ENCODE results near the gene POU6F1.
"Not testable (repeated sequence)": the region's sequence is repeated elsewhere in the genome, so short reads cannot be mapped to it uniquely, and the experiment has no call there.

Gene POU6F1, protein sequence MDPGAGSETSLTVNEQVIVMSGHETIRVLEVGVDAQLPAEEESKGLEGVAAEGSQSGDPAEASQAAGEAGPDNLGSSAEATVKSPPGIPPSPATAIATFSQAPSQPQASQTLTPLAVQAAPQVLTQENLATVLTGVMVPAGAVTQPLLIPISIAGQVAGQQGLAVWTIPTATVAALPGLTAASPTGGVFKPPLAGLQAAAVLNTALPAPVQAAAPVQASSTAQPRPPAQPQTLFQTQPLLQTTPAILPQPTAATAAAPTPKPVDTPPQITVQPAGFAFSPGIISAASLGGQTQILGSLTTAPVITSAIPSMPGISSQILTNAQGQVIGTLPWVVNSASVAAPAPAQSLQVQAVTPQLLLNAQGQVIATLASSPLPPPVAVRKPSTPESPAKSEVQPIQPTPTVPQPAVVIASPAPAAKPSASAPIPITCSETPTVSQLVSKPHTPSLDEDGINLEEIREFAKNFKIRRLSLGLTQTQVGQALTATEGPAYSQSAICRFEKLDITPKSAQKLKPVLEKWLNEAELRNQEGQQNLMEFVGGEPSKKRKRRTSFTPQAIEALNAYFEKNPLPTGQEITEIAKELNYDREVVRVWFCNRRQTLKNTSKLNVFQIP

DNA sequence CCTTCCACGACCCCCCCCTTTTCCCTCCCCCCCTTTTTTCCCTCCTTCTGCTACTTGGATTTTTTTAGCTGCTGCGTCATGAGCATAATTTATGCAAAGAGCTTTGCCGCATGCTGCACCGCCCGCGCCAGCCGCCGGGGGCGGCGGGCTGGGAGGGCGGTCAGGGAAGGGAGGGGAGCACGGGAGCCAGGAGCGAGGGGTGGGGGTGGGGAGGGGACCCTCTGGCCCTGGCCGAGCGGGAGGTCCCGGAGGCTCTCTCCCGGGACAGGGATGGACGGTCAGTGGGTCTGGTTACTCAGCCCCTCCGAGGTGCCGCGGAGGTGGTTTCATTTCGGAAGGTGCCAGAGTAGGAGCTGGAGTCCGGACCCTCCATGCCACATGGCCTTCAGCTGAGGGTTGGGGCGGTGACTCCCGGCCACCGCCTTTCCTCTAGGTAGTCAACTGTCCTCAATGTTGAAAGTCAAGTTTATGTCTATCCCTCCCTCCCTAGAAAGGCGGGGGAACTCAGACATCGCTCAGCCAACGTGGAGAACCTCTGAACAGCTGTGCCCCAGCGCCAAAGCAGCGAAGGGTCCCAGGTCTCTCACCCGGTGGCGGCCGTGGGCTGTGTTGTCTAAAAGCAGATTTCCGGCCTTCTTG lies at the start of gene POU6F1:
Gene POU6F1 (minus strand): TSS at position 95 of the 639 bp plus-strand sequence. CDS start 11,226 bp downstream, outside the sequence.
- peak; percentile 91 for DNase-seq (ENCODE audit: low spot score)

DNA sequence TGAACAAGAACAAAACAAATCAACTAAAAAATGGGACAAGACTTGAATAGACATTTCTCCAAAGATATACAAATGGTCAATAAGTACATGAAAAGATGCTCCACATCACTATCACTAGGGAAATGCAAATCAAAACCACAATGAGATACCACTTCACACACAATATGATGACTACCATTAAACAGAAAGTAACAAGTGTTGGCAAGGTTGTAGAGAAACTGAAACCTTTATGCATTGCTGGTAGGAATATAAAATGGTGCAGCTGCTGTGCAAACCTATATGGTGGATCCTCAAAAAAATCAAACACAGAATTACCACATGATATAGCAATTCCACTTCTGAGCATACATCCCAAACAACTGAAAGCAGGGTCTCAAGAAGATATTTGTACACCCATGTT lies 47.2 kb upstream of the POU6F1 start:
- no peak for DNase-seq (ENCODE audit: low spot score)

DNA sequence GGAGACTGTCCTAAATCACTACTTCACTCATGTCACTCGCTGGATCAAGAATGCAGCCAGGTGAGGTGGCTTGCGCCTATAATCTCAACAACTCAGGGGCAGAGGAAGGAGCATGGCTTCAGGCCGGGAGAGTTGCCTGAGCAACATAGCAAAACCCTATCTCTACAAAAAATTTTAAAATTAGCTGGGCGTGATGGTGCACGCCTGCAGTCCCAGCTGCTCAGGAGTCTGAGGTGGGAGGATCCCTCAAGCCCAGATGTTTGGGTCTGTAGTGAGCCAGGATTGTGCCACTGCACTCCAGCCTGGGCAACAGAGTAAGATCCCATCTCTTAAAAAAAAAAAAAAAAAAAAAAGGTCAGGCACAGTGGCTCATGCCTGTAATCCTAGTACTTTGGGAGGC lies 46.4 kb upstream of the POU6F1 start:
- no peak for DNase-seq (ENCODE audit: low spot score)

DNA sequence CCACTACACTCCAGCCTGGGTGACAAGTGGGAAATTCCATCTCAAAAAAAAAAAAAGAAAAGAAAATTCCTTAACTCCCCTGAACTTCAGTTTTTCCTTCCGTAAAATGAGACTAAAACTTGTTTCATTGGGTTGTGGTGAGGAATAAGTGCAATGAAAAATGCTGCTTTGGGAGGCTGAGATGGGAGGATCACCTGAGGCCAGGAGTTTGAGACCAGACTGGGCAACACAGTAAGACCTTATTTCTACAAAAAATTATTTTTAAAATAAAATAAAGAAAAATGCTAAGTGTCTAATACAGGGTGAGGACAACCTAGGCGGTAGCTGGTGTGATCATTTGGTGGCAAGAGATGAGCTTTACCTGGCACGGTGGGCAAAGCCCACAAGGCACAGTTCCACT lies 45.5 kb upstream of the POU6F1 start:
- DNase-seq (ENCODE audit: low spot score) = no peak

DNA sequence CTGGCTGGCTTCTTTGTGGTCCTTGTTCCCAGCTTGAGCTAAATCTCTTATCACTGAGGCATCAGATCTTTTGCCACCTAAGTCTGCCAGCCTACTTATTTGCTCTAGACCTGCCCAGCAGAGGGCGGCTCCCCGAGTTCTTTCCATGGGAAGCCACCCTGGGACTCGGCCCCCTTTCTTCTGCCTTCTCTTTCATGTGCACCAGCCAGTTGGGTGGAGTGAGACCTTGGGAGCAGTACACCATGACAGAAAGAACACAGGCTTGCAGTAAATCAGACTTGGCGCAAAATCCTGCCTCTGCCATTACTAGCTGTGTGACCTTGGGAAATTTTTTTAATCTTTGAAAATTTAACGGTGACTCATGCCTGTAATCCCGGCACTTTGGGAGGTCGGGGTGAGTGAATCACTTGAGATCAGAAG lies 44.9 kb upstream of the POU6F1 start:
- peak; percentile 71 for DNase-seq (ENCODE audit: low spot score)

DNA sequence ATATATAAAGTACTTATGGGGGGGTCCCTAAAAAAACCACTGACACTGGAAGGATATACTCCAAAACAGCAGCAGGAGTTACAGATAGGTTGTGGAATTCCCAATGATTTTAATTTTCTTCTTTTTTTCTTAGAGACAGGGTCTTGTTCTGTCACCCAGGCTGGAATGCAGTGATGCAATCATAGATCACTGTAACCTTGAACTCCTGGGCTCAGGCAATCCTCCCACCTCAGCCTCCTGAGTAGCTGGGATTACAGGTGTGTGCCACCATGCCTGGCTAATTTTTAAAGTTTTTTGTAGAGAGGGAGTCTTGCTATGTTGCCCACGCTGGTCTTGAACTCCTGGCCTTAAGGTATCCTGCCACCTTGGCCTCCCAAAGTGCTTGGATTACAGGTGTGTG lies 41.7 kb upstream of the POU6F1 start:
- not testable (repeated sequence) for DNase-seq (ENCODE audit: low spot score)

DNA sequence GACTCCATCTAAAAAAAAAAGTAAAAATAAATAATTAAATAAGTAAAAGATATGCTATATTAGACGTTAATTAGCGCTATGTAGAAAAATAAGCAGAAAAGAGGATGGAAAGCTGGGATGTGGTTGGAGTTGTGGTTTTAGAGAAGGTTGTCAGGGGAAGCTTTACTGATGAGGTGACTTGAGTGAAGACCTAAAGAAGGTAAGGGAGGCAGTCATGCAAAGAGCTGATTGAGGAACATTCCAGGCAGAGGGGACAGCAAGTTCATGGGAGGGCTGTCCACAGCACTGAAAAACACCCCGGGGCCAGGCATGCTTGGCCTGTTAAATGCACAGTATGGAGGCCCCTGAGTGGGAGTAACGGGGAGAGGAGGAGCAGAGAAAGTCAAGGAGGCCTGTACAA lies 36.7 kb upstream of the POU6F1 start:
- DNase-seq (ENCODE audit: low spot score) = no peak

DNA sequence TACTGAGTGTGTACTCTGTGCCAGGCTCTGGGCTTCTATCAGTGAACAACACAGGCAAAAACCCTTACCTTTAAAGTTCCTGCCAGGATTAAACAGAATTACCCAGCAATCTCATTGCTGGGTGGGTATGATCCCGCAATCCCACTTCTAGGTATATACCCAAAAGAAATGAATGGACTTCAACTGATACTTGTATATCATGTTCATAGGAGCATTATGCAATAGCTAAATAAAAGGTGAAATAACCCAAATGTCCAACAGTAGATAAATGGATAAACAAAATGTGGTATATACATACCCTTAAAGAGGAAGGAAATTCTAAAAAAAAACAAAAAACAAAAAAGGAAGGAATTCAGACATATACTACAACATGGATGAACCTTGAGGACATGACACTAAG lies 35.4 kb upstream of the POU6F1 start:
- DNase-seq (ENCODE audit: low spot score) = no peak

DNA sequence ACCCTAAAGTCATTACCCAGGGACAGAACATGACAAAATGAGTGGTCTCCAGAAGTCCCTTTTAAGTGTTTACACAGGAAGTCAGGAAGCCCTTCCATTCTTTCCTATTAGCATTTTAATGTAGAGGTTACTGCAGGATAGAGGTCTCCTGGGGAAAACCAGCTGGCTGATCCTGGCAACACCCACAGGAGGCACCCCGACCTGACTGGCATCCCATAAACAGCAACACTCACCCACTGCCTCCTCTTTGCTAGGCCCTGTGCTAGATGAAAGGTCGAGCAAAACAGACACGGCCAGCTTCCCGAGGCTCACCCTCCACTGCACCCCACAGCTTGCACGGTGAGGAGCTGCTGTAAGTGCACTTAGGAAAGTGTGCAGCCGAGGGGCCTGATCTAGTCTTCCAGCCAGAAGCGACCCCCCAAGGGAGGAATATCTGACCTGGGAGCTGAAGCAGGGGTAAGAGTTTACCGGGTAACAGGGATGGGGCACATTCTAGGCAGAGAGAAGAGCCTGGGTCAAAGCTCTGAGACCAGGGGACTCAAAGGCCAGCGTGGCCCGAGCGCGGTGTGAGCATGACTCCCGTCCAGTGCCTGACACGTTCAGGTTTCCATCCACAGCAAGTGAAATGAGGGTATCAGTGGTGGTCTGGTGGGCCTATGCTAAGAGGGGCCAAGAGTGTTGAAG lies 29.8 kb upstream of the POU6F1 start:
- no peak for DNase-seq (ENCODE audit: low spot score)

DNA sequence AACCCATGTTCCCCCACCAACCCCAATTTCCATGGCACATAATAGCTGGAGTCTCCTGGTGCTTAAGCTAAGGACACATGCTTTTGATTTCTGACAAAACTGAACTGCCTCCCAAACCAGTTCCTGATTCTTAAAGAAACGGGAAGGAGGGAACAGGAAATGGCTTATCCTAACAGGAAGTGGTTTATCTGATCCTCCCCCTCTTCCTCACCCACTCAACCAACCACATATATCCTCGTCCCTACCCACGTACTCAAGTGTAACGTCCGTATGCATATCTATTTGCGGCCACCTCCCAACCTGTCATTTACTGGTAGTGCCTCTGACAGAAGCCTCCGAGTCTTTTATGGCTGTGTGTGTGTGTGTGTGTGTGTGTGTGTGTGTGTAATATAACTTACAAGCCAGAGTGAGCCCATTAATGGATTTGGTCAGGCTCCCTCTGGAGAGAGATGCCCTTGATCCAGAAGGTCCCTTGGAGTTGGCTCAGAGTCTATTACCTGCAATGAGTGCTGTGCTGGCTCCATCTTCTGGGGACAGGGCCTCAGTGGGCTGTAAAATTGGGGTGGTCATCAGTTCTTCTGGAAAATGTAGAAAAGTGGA lies 28.5 kb upstream of the POU6F1 start:
- DNase-seq (ENCODE audit: low spot score) = no peak

DNA sequence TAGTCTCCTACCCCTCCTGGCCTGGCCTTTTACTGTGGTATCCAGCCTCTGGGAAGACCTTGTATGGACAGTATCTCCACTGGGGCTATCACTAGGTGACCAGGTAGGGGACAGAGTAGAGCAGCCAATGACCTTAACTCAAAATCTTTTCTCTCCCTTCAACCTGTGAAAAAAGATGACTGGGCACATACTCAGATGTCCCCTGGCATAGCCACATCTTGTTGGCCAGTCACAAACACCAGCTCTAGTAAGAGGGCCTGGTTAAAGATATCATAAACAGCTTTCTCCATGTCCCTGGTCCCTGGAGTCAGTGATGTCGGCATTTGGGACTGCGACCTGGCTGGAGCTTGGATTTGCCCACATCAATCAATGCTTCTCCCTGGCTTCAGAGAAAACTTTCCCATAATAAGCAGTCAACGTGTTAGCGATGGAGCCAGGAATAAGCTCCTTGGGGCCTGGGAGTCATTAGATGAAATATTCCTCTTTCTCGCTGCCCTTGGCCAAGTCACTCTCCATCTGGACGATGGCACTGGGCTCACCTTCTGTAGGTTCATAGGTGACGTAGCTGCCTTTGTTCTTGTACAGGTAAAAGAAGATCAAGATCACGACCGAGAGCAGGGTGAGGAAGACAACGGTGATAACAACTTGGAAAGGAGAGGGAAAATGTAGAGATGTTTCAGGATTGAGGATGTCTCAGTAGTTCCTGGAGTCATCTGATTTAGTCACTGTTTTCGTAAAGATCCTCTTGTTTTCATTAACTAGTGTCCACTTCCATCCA lies 27.8 kb upstream of the POU6F1 start:
- no peak for DNase-seq (ENCODE audit: low spot score)

DNA sequence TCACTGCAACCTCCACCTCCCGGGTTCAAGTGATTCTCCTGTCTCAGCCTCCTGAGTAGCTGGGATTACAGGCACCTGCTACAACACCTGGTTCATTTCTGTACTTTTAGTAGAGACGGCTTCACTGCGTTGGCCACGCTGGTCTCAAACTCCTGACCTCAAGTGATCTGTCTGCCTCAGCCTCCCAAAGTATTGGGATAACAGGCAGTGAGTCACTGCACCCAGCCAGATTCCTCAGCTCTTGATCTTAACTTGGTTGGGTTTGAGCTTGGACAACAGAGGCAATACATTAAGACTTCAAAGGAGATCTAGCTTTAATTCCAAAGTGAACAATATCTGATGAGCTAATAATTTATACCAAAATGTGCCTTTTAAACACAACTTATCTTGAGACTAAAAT lies 26.4 kb upstream of the POU6F1 start:
- no peak for DNase-seq (ENCODE audit: low spot score)

DNA sequence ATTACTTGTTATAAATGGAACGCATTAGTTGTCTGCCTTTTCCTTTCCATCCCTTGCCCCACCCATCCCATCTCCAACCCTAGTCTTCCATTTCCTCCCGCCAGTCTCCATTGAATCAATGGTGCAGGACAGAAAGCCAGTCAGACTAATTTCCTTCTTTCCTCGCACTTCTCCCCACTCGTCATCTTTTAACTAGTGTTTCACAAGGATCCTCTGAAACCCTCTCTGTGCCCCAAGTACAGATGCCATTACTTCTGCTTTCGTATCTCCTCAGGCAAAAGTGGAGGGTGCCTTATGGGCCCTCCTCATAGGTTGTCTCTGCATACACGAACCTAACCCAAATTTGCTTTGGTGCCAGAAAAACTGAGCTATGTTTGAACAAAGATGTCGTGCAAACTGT lies 25.0 kb upstream of the POU6F1 start:
- DNase-seq (ENCODE audit: low spot score) = no peak

DNA sequence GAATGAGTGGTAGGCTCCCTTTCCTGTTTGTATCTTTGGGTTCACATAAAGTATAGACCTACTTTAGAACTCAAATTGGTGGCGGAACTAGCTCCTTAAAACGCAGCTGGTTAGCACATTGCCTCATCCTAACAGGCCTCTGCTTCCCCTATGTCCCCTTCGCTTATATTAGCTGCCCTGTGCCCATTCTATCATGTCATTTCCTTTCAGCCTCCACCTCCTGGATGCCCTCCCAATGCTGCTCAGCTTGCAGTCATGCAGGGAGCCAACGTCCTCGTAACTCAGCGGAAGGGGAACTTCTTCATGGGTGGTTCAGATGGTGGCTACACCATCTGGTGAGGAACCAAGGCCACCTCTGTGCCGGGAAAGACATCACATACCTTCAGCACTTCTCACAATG lies 24.3 kb upstream of the POU6F1 start:
- DNase-seq (ENCODE audit: low spot score) = no peak

DNA sequence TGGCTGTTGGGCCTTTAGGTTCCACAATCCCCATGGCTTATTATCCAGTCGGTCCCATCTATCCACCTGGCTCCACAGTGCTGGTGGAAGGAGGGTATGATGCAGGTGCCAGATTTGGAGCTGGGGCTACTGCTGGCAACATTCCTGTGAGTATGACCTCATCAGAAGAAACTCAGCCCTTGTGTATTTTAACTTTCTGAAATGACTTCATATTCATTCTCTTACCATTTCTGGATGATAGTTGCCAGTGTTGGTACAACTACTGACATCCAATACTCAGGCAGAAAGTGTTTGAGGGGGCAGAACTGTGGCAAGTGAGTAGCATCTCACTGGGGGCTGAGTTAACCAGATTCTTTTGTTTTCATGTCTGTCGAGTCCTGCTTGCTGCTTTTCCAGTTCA lies 23.1 kb upstream of the POU6F1 start:
- DNase-seq (ENCODE audit: low spot score) = peak; percentile 80

DNA sequence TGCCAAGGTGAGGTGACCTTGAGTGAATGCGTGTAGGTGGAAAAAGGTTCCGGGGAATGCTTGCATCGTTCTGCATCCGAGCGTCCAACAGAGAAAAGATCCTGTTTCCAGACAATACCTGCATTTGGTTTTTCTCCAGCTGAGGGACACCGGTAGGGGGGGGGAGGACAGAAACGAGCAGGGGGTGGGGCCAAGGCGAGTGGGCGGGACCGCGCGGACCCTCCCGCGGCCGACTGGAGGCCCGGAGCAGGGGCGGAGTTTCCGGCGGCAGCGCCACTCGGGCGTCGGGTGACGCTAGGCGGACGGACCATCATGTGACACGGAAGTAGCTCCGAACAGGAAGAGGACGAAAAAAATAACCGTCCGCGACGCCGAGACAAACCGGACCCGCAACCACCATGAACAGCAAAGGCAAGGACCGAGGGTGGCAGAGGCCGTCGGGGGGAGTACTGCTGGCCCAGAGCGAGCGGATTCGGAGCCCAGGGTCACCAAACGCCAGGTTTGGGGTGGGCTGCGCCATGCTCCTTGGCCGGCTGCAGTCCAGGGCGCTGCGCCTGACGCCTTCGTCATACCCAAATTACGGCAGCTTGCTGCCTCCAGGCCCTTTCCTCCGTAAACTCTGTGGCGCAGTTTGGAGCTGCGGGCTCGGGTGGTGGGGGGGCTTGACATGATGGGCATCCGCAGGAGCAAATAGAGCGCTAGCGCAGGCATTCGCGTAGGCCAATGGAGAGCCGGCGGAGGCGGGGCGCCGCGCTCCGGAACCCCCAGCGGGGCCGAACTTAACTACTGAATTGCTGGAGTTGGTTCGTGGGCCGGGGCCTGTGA lies 20.9 kb upstream of the POU6F1 start, which contains the start of gene DAZAP2:
Gene DAZAP2 (plus strand): TSS at position 317 of the 825 bp plus-strand sequence. CDS start 82 bp downstream, at position 399.
- DNase-seq (ENCODE audit: low spot score) = peak; percentile 94

DNA sequence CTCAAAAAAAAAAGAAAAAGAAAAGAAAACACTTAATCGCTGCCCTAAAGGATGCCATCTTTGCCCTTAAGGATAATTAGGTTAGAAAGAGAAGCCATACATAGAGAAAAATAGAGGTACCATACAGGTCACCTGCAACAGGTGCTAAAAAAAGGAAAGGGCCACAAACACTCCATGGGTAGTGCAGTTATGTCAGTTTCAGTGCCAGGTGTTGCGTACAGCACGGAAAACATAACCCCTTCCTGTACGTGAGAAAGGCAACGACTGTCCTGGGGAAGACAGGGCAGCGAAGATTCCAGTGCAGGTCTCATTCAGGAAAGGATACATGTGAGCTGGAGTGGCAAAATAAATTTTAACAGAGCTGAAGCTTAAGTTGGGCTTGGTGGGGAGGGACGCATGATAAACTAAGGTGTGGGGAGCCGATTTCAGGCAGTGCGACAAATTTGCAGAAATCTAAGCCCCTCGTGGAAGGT lies 20.2 kb upstream of the POU6F1 start:
- no peak for DNase-seq (ENCODE audit: low spot score)

DNA sequence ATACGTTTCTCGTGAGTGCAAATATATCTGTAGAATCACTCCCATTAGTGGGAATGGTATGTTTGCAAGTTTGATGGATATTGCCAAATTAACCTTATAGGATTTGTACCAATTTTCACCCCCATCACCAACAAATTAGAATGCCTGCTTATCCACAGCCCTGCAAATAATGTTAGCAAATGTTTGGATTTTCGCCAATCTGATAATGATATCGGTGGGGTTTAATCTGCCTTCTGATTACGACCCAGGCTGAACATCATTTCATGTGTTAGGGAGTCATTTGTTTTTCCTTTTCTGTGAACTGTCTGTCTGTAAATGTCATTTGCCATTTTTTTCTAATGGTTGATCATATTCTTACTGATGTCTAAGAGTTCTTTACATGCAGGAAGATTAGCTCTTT lies 16.7 kb upstream of the POU6F1 start:
- DNase-seq (ENCODE audit: low spot score) = no peak

DNA sequence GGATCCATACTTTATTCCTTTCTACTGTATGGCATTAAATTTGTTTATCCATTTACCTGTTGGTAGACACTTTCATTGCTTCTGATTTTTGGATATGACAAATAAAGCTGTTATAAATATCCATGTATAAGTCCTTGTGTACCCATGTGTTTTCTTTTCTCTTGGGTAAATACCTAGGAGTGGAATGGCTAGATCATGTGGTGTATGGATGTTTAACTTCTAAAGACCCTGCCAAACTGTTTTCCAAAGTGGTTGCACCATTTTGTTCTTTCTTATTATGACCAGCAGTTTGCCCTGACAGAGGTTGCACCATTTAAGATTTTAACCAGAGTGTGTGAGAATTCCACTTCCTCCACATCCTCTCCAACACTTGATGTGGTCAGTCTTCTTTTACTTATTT lies 14.8 kb upstream of the POU6F1 start:
- no peak for DNase-seq (ENCODE audit: low spot score)

DNA sequence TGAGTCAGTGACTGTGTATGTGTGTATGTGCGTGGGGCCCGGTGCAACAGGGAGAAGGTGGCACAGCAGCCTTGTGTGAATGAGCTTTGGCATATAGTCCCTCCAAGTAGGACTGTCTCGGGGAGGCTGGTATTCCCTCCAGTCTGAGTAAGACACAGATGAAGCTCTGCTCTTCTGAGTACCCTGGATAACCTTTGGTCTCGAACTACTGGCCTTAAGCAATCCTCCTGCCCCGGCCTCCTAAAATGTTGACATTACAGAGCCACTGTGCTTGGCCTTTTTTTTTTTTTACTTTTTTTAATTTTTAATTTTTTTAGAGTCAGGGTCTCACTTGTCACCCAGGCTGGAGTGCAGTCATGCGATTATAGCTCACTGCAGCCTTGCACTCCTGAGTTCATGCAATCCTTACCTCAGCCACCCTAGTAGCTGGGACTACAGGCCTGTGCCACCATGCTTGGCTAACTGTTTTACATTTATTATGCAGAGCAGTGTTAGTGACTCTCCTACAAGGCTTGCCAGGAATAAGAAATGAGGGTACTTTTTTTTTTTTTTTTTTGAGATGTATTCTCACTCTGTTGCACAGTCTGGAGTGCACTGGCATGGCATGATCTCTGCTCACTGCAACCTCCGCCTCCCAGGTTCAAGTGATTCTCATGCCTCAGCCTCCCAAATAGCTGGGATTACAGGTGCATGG lies 11.4 kb upstream of the POU6F1 start:
- DNase-seq (ENCODE audit: low spot score) = no peak

Measured in RKO (cell line).